HG02588 (cell line): ENCODE data around the gene ACP1.
"Not testable (repeated sequence)": the region's sequence is repeated elsewhere in the genome, so short reads cannot be mapped to it uniquely, and the experiment has no call there.

Source experiments
- ATAC-seq: cut with Tn5 transposase; IDR thresholded peaks from one replicate; pipeline ENCODE4 v1.9.1; 2021; ENCODE audit warnings: mild to moderate bottlenecking, moderate library complexity; ENCODE audit not compliant: unreplicated experiment

ACP1 gene

GRCh38 chr2:309148-309953, 44.6 kb downstream of the ACP1 start:
- no peak for ATAC-seq

GRCh38 chr2:309954-310510, 45.3 kb downstream of the ACP1 start:
- no peak for ATAC-seq

- no peak for ATAC-seq
Measured at GRCh38 chr2:310994-311393, 46.2 kb downstream of the ACP1 start.

- ATAC-seq = no peak
Measured at GRCh38 chr2:313991-314390, 49.2 kb downstream of the ACP1 start.

- ATAC-seq = no peak
Measured at GRCh38 chr2:314561-315336, 50.0 kb downstream of the ACP1 start.

- ATAC-seq = not testable (repeated sequence)
Measured at GRCh38 chr2:315925-316324, 51.2 kb downstream of the ACP1 start.

- ATAC-seq = no peak
Measured at GRCh38 chr2:316381-316780, 51.6 kb downstream of the ACP1 start.

GRCh38 chr2:317501-318424, 53.0 kb downstream of the ACP1 start:
- ATAC-seq = no peak

GRCh38 chr2:319059-319600, 54.4 kb downstream of the ACP1 start:
- no peak for ATAC-seq

GRCh38 chr2:320561-320960, 55.8 kb downstream of the ACP1 start:
- ATAC-seq = no peak

GRCh38 chr2:322326-322725, 57.6 kb downstream of the ACP1 start:
- ATAC-seq = no peak

GRCh38 chr2:323035-323434, 58.3 kb downstream of the ACP1 start:
- no peak for ATAC-seq
